Cardiac muscle cell (in vitro differentiated cells and primary cell): ENCODE data around the gene CPSF6. TPM values are rescaled to one million over a fixed set of nuclear protein-coding genes. Genes with fewer than 3 reads are reported as not detected.

Source experiments
- DNase-seq, 2 donors: peaks; one replicate each; pipeline versions ENCODE4 v3.0.0 to v3.0.0-alpha.2; 2010 to 2017; ENCODE audit warnings: low read depth in 1 of 2, low spot score in 1 of 2
- H3K27ac ChIP-seq: fragments of 200-600 bp; sonication (generic); 2 replicates; pipeline ENCODE4 v1.5.1; 2016
- H3K27me3 ChIP-seq: fragments of 200-600 bp; sonication (generic); 2 replicates; pipeline ENCODE4 v1.6.0; 2016; ENCODE audit warnings: control low read depth
- H3K36me3 ChIP-seq: fragments of 200-600 bp; sonication (generic); 2 replicates; pipeline ENCODE4 v1.5.1; 2016; ENCODE audit warnings: control low read depth
- H3K4me1 ChIP-seq: fragments of 200-600 bp; sonication (generic); 2 replicates; pipeline ENCODE4 v1.8.1; 2017; ENCODE audit warnings: low read depth, mild to moderate bottlenecking, mixed run types
- H3K4me3 ChIP-seq: fragments of 200-600 bp; sonication (generic); 2 replicates; pipeline ENCODE4 v1.5.1; 2016; ENCODE audit warnings: mild to moderate bottlenecking
- H3K9me3 ChIP-seq: fragments of 200-600 bp; sonication (generic); 2 replicates; pipeline ENCODE4 v1.5.1; 2017; ENCODE audit warnings: low read depth, mild to moderate bottlenecking, control low read depth
- CTCF ChIP-seq: IDR thresholded peaks from 2 replicates; pipeline ENCODE4 v1.5.1; 2012; ENCODE audit warnings: low read depth, mild to moderate bottlenecking, low read length
- polyA plus RNA-seq: library from polyadenylated mRNA; unstranded; fragments of >200 nt; fragmentation: Nextera tagmentation; extraction: Ambion mirVana; gene quantifications from 2 replicates; pipeline ENCODE4 v1.2.1, GENCODE V29; 2016
- total RNA-seq: library from RNA; depleted of rRNA; stranded (reverse); fragments of >200 nt; gene quantifications from 2 replicates; pipeline ENCODE4 v1.2.3, GENCODE V29; 2016

CPSF6 gene
- total and polyA plus RNA-seq, 2 experiments from 2014 or later, result 51.5 to 88.1 TPM

DNA sequence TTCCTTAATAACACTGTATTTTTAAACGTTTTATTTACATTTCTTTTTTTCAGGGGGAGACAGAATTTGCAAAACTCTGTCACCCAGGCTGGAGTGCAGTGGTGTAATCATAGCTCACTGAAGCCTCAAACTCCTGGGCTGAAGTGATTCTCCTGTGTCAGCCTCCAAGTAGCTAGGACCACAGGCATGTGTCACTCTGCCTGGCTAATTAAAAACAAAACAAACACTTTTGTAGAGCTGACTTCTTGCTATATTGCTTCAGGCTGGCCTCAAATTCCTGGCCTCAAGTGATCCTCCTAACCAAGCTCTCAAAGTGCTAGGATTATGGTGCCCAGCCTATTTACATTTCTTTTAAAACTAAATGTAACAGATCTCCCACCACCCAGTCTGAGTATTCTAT lies 12.7 kb downstream of the CPSF6 start:
- Histone ChIP-seq H3K27ac (peak overlapping the region; percentile 46), H3K36me3 (peaks cover 21% of the 10 kb centered on the region)

GRCh38 chr12:69254046-69254445 lies 14.7 kb downstream of the CPSF6 start:
- Histone ChIP-seq H3K36me3 (peaks cover 41% of the 10 kb centered on the region), H3K4me3 (no peak overlapping the region), H3K27me3 (no peaks in the 10 kb centered on the region), H3K27ac (peak overlapping the region; percentile 39), H3K4me1 (no peaks in the 10 kb centered on the region), H3K9me3 (no peaks in the 10 kb centered on the region)
- peak; percentile 60 for TF ChIP-seq CTCF
- peak; percentile 59 to 67 for DNase-seq

More for the DNA sequence above, 12.7 kb downstream of the CPSF6 start:
- no peak overlapping the region for H3K4me3 ChIP-seq
- no peaks in the 10 kb centered on the region for H3K27me3 ChIP-seq
- DNase-seq, result no peak
- peaks cover 11% of the 10 kb centered on the region for H3K4me1 ChIP-seq
- no peaks in the 10 kb centered on the region for H3K9me3 ChIP-seq
- no peak for TF ChIP-seq CTCF

GRCh38 chr12:69254862-69255261 lies 15.5 kb downstream of the CPSF6 start:
- peaks cover 49% of the 10 kb centered on the region for H3K36me3 ChIP-seq

DNA sequence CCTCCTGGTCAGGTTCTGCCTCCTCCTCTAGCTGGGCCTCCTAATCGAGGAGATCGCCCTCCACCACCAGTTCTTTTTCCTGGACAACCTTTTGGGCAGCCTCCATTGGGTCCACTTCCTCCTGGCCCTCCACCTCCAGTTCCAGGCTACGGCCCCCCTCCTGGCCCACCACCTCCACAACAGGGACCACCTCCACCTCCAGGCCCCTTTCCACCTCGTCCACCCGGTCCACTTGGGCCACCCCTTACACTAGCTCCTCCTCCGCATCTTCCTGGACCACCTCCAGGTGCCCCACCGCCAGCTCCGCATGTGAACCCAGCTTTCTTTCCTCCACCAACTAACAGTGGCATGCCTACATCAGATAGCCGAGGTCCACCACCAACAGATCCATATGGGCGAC lies 19.3 kb downstream of the CPSF6 start:
- H3K9me3 ChIP-seq, result no peaks in the 10 kb centered on the region
- DNase-seq, result no peak
- H3K27me3 ChIP-seq, result no peaks in the 10 kb centered on the region
- H3K27ac ChIP-seq, result no peak overlapping the region
- H3K4me3 ChIP-seq, result no peak overlapping the region
- TF ChIP-seq CTCF, result no peak
- H3K4me1 ChIP-seq, result no peaks in the 10 kb centered on the region
- peaks cover 86% of the 10 kb centered on the region for H3K36me3 ChIP-seq

More at GRCh38 chr12:69254862-69255261, 15.5 kb downstream of the CPSF6 start:
- no peaks in the 10 kb centered on the region for H3K9me3 ChIP-seq
- no peak for DNase-seq
- TF ChIP-seq CTCF, result no peak
- H3K27ac ChIP-seq, result no peak overlapping the region
- H3K4me3 ChIP-seq, result no peak overlapping the region
- H3K27me3 ChIP-seq, result no peaks in the 10 kb centered on the region
- H3K4me1 ChIP-seq, result no peaks in the 10 kb centered on the region

- no peak overlapping the region for H3K27ac ChIP-seq
- H3K4me1 ChIP-seq, result no peaks in the 10 kb centered on the region
- peaks cover 89% of the 10 kb centered on the region for H3K36me3 ChIP-seq
- H3K4me3 ChIP-seq, result no peak overlapping the region
- no peak for DNase-seq
- H3K9me3 ChIP-seq, result no peaks in the 10 kb centered on the region
- TF ChIP-seq CTCF, result no peak
- H3K27me3 ChIP-seq, result no peaks in the 10 kb centered on the region
Measured at GRCh38 chr12:69262264-69262974, 23.1 kb downstream of the CPSF6 start.
